ENCODE results near the gene MAP4K5. TPM values are rescaled to one million over a fixed set of nuclear protein-coding genes. Genes with fewer than 3 reads are reported as not detected.

The MAP4K5 gene
- total and polyA plus RNA-seq, 12 donors, result 7.1 to 19.8 (median 11.2) TPM

DNA sequence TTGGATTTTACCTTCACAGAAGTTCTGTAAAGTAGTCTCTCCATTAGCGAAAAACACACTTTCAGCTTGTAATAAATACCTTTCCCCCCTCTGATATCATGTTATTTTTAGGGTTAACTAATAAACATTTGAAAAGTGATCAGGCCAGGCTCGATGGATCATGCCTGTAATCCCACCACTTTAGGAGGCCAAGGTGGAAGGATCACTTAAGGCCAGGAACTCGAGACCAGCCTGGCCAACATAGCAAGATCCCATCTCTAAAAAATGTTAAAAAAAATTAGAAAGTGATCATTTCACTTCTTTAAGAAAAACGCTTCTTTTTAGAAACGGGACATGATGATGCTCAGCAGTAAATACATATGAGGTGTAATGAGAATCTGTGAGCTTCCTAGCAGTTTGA is 137.7 kb downstream of the MAP4K5 start:
- no peak overlapping the region for H3K4me3 ChIP-seq
- H3K36me3 ChIP-seq, result peaks cover 0 to 5% (median 0%) of the 10 kb centered on the region in 9 donors
- peaks cover 0 to 34% (median 17%) of the 10 kb centered on the region in 9 donors for H3K4me1 ChIP-seq
- WGBS, 2 donors, result 95 to 97% methylated on average over 5 of the region's 5 CpGs
- H3K27ac ChIP-seq, result no peak overlapping the region
- ATAC-seq, result no peak
- TF ChIP-seq, protein P1, sequence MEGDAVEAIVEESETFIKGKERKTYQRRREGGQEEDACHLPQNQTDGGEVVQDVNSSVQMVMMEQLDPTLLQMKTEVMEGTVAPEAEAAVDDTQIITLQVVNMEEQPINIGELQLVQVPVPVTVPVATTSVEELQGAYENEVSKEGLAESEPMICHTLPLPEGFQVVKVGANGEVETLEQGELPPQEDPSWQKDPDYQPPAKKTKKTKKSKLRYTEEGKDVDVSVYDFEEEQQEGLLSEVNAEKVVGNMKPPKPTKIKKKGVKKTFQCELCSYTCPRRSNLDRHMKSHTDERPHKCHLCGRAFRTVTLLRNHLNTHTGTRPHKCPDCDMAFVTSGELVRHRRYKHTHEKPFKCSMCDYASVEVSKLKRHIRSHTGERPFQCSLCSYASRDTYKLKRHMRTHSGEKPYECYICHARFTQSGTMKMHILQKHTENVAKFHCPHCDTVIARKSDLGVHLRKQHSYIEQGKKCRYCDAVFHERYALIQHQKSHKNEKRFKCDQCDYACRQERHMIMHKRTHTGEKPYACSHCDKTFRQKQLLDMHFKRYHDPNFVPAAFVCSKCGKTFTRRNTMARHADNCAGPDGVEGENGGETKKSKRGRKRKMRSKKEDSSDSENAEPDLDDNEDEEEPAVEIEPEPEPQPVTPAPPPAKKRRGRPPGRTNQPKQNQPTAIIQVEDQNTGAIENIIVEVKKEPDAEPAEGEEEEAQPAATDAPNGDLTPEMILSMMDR (IDR thresholded peaks at IDR 0.05), result no peak
- H3K9me3 ChIP-seq, result no peaks in the 10 kb centered on the region
- intact Hi-C loops (cut with DNase I), result loop anchor here in 3 of 10 donors (5.0 kb wide), 4 partner anchors 37 to 72 kb away; no protein-coding TSS in a partner anchor
- no peak for DNase-seq
- H3K27me3 ChIP-seq, result no peaks in the 10 kb centered on the region

DNA sequence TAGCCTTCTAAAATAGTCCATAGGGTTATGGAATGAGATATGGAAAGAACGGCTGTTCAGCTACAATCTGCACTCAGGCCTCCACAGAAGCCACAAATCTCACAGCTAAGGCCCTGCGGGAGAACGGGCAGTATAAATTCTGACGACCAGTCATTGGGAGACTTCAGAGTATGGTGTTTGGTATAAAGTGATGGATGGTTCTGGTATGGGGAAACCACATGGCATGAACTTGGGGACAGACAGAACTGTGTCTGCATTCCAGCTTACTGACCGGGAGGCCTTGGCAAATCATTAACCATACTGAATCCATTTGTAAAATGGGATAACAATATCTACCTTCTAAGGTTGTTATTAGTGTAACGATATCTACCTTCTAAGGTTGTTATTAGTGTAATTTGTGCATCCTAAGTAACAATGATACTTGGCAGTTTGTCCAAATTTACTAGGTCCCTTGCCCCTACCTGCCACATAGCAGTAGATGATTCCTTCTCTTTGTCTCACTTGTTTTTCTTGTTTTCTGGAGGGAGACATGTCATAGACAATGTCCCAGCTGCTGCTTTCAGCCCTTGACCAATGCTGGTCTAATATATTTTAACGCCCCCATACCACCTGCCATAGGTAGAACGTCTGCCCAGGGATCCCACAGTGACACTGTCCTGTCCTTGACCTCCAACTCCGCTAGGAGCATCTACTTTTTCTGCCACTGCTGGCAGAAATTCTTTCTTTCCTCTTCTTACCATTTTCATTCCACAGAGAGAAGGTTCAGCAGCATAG is 142.5 kb downstream of the MAP4K5 start:
- H3K27me3 ChIP-seq, result no peaks in the 10 kb centered on the region
- peaks cover 0 to 4% (median 0%) of the 10 kb centered on the region in 9 donors for H3K4me1 ChIP-seq
- WGBS, 2 donors, result 94 to 95% methylated on average over 9 of the region's 9 CpGs
- TF ChIP-seq, protein P1 (IDR thresholded peaks at IDR 0.05), result no peak
- ATAC-seq (no peak), DNase-seq (no peak)
- no peaks in the 10 kb centered on the region for H3K9me3 ChIP-seq
- H3K4me3 ChIP-seq, result no peak overlapping the region
- intact Hi-C loops (cut with DNase I), result loop anchor here in 1 of 10 donors (5.0 kb wide), 1 partner anchor 33 kb away; no protein-coding TSS in a partner anchor
- peaks cover 0 to 5% (median 0%) of the 10 kb centered on the region in 9 donors for H3K36me3 ChIP-seq
- H3K27ac ChIP-seq, result no peak overlapping the region

DNA sequence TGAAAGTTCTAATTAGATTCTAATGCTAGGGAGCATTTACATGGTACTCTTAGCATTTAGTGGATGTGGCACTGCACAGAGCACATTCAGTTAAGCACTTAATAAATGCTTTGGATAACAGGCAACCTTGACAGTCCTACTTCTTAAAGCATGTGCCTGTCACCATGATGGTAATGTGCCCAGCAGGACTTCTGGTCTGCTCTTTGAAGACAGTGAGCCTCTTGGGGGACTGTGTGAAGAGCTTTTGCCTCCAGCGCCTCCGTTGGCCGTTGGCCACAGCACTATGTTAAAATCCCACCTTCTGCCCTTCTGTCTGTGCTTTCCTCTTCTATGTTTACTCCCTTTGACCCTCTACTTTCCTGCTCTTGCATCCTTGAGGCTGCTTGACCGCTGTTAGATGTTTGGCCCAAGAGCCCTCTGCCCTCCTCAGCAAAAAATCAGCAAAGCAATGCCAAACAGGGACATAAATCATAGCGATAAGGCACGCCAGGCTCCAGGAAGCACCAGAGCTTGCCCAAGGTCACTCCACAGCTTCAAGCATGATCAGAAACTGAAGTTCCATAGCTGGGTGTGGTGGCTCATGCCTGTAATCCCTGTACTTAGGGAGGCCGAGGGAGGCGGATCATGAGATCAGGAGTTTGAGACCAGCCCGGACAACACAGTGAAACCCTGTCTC is 144.0 kb downstream of the MAP4K5 start:
- Histone ChIP-seq H3K36me3 (peaks cover 0 to 5% (median 0%) of the 10 kb centered on the region in 9 donors), H3K27me3 (no peaks in the 10 kb centered on the region), H3K4me1 (no peaks in the 10 kb centered on the region), H3K4me3 (no peak overlapping the region), H3K9me3 (no peaks in the 10 kb centered on the region), H3K27ac (no peak overlapping the region)
- intact Hi-C loops (cut with DNase I), result no loop called here
- WGBS, 2 donors, result 81 to 88% methylated on average over 9 of the region's 9 CpGs
- TF ChIP-seq, protein P1 (IDR thresholded peaks at IDR 0.05), result no peak
- ATAC-seq, result no peak
- no peak for DNase-seq

GRCh38 chr14:50387548-50387947 is 144.8 kb downstream of the MAP4K5 start:
- 100% methylated on average over 1 of the region's 1 CpG for WGBS, 2 donors
- Histone ChIP-seq H3K9me3 (no peaks in the 10 kb centered on the region), H3K36me3 (peaks cover 0 to 5% (median 0%) of the 10 kb centered on the region in 9 donors), H3K4me1 (no peaks in the 10 kb centered on the region), H3K27me3 (no peaks in the 10 kb centered on the region), H3K27ac (no peak overlapping the region), H3K4me3 (no peak overlapping the region)
- intact Hi-C loops (cut with DNase I), result no loop called here
- TF ChIP-seq, protein P1 (IDR thresholded peaks at IDR 0.05), result no peak
- no peak for ATAC-seq
- DNase-seq, result no peak

All from heart right ventricle (tissue), 16 donors.